ENCODE data around the gene ZNF436. TPM values are rescaled to one million over a fixed set of nuclear protein-coding genes. Genes with fewer than 3 reads are reported as not detected.
A peak's percentile ranks its signal among the peaks of the same experiment; 100 is the strongest.

Gene ZNF436
- total and polyA plus RNA-seq, 7 donors: 4.2 to 41.3 (median 14.5) TPM

GRCh38 chr1:23389837-23390321 lies 20.2 kb upstream of the ZNF436 start:
- H3K27ac ChIP-seq: no peak overlapping the region
- H3K36me3 ChIP-seq: peaks cover 0 to 12% (median 2%) of the 10 kb centered on the region in 4 donors
- intact Hi-C loops (cut with DNase I): no loop called here
- DNase-seq: no peak
- no peak overlapping the region for H3K4me3 ChIP-seq
- 71 to 81% methylated on average over 9 of the region's 9 CpGs for WGBS, 2 donors
- H3K4me1 ChIP-seq: peaks cover 0 to 22% (median 18%) of the 10 kb centered on the region in 4 donors
- TF ChIP-seq POLR2A (IDR thresholded peaks at IDR 0.05) (no peak), CTCF (IDR thresholded peaks at IDR 0.05) (no peak), EP300 (IDR thresholded peaks at IDR 0.05) (no peak), POLR2AphosphoS5 (IDR thresholded peaks at IDR 0.05) (no peak)
- no peaks in the 10 kb centered on the region for H3K27me3 ChIP-seq
- no peaks in the 10 kb centered on the region for H3K9me3 ChIP-seq

- H3K9me3 ChIP-seq: no peaks in the 10 kb centered on the region
- TF ChIP-seq CTCF (IDR thresholded peaks at IDR 0.05): no peak
- no peak for TF ChIP-seq POLR2A (IDR thresholded peaks at IDR 0.05)
- TF ChIP-seq POLR2AphosphoS5 (IDR thresholded peaks at IDR 0.05): no peak
- no peak for TF ChIP-seq EP300 (IDR thresholded peaks at IDR 0.05)
- H3K4me1 ChIP-seq: peaks cover 0 to 11% (median 5%) of the 10 kb centered on the region in 4 donors
- no peak overlapping the region for H3K27ac ChIP-seq
- WGBS, 2 donors: 87 to 92% methylated on average over 8 of the region's 8 CpGs
- no peaks in the 10 kb centered on the region for H3K27me3 ChIP-seq
- DNase-seq: no peak
- intact Hi-C loops (cut with DNase I): no loop called here
- H3K36me3 ChIP-seq: peaks cover 0 to 24% (median 2%) of the 10 kb centered on the region in 4 donors
- no peak overlapping the region for H3K4me3 ChIP-seq
Measured at GRCh38 chr1:23387494-23387893, 17.9 kb upstream of the ZNF436 start.

- Histone ChIP-seq H3K4me1 (peaks cover 0 to 11% (median 5%) of the 10 kb centered on the region in 4 donors), H3K27ac (peak overlapping the region in 2 of 4 donors; percentile 13 to 28), H3K4me3 (no peak overlapping the region), H3K9me3 (no peaks in the 10 kb centered on the region), H3K36me3 (peaks cover 0 to 37% (median 2%) of the 10 kb centered on the region in 4 donors), H3K27me3 (no peaks in the 10 kb centered on the region)
- WGBS, 2 donors: 89 to 94% methylated on average over 14 of the region's 14 CpGs
- TF ChIP-seq CTCF (IDR thresholded peaks at IDR 0.05) (no peak), POLR2AphosphoS5 (IDR thresholded peaks at IDR 0.05) (no peak), EP300 (IDR thresholded peaks at IDR 0.05) (no peak), POLR2A (IDR thresholded peaks at IDR 0.05) (no peak)
- intact Hi-C loops (cut with DNase I): no loop called here
- peak; percentile 18 for DNase-seq
Measured at GRCh38 chr1:23385119-23385621, 15.5 kb upstream of the ZNF436 start.

GRCh38 chr1:23384312-23385058 lies 14.8 kb upstream of the ZNF436 start:
- intact Hi-C loops (cut with DNase I): no loop called here
- no peaks in the 10 kb centered on the region for H3K9me3 ChIP-seq
- peaks cover 0 to 11% (median 5%) of the 10 kb centered on the region in 4 donors for H3K4me1 ChIP-seq
- no peak overlapping the region for H3K4me3 ChIP-seq
- peaks cover 0 to 37% (median 2%) of the 10 kb centered on the region in 4 donors for H3K36me3 ChIP-seq
- H3K27me3 ChIP-seq: no peaks in the 10 kb centered on the region
- peak overlapping the region in 3 of 4 donors; percentile 28 to 57 (median 35) for H3K27ac ChIP-seq
- peak; percentile 4 for DNase-seq
- no peak for TF ChIP-seq EP300 (IDR thresholded peaks at IDR 0.05)
- no peak for TF ChIP-seq POLR2AphosphoS5 (IDR thresholded peaks at IDR 0.05)
- TF ChIP-seq POLR2A (IDR thresholded peaks at IDR 0.05): no peak
- TF ChIP-seq CTCF (IDR thresholded peaks at IDR 0.05): no peak
- WGBS, 2 donors: 73 to 81% methylated on average over 11 of the region's 11 CpGs

Measured in sigmoid colon (tissue), 7 donors.